ENCODE results near the gene FBXO17. TPM values are rescaled to one million over a fixed set of nuclear protein-coding genes. Genes with fewer than 3 reads are reported as not detected.

FBXO17 gene
- total RNA-seq, 2 donors from 2014 or later = 1.7 to 1.9 TPM

DNA sequence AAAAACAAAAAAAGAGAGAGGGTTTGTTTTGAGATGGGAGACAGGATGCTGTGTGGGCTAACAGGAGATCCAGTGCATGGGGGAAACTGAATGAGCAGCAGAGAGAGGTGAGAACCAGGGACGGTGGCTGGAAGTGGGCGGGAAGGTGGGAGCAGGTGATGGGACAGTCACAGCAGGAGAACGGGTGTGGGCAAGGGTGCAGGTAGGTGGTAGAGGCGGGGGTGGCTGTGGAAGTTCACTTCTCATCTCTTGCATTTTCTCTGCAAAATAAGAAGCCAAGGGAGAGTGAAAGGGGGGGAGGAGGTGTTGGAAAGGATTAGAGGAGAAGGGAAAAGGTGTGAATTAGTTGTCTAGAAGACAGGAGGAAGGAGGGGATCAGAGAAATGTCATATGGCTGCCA is 21.9 kb downstream of the FBXO17 start:
- no peaks in the 10 kb centered on the region for H3K27me3 ChIP-seq
- no peaks in the 10 kb centered on the region for H3K36me3 ChIP-seq
- H3K27ac ChIP-seq = no peak overlapping the region
- TF ChIP-seq, protein P1, sequence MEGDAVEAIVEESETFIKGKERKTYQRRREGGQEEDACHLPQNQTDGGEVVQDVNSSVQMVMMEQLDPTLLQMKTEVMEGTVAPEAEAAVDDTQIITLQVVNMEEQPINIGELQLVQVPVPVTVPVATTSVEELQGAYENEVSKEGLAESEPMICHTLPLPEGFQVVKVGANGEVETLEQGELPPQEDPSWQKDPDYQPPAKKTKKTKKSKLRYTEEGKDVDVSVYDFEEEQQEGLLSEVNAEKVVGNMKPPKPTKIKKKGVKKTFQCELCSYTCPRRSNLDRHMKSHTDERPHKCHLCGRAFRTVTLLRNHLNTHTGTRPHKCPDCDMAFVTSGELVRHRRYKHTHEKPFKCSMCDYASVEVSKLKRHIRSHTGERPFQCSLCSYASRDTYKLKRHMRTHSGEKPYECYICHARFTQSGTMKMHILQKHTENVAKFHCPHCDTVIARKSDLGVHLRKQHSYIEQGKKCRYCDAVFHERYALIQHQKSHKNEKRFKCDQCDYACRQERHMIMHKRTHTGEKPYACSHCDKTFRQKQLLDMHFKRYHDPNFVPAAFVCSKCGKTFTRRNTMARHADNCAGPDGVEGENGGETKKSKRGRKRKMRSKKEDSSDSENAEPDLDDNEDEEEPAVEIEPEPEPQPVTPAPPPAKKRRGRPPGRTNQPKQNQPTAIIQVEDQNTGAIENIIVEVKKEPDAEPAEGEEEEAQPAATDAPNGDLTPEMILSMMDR (IDR thresholded peaks at IDR 0.05) = no peak
- no peaks in the 10 kb centered on the region for H3K9me3 ChIP-seq
- peaks cover 6% of the 10 kb centered on the region for H3K4me1 ChIP-seq
- H3K9ac ChIP-seq (ENCODE audit: low read depth in 2 of 2, low read length in 2 of 2) = no peak overlapping the region
- DNase-seq = no peak
- intact Hi-C loops (cut with DNase I) = loop anchor here (10.0 kb wide), 1 partner anchor 409 kb away; no protein-coding TSS in a partner anchor
- no peak overlapping the region for H3K4me3 ChIP-seq

DNA sequence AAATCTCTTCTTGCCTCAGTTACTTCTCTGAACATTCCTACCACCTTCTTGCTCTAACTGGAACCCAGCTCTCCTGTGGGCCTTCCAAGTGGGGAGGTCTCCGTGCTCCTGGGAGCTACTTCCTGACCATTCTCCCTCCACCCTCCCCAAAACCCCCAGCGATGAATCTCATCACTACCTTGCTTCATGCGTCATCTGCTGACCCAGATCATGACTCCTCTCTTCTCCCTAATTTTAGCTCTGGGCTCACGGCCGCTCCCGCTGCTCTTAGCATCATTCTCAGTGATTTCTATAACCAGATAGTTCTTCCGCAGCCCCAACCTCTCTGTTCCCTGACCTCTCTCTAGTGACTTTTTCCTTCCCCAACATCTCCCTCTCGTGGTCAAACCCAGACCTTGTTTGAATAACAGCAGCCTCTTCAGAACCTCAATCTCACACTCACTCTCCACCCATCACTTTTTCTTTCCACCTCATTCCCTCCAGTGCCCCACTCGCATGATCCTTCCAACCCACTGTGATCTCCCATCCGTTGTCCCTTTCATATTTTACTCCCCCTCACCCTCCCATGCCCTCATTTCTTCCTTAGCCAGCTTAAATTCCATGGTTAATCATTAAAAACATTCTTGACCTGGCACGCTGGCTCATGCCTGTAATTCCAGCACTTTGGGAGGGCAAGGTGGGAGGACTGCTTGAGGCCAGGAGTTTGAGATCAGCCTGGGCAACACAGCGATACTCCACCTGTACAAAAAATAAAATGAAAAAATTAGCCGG is 23.0 kb downstream of the FBXO17 start:
- Histone ChIP-seq H3K27ac (no peak overlapping the region), H3K4me3 (no peak overlapping the region), H3K9ac (ENCODE audit: low read depth in 2 of 2, low read length in 2 of 2) (peak overlapping the region in 1 of 2 donors; percentile 24), H3K9me3 (no peaks in the 10 kb centered on the region), H3K4me1 (peaks cover 6% of the 10 kb centered on the region), H3K36me3 (no peaks in the 10 kb centered on the region), H3K27me3 (no peaks in the 10 kb centered on the region)
- DNase-seq = peak; percentile 52
- intact Hi-C loops (cut with DNase I) = loop anchor here (10.0 kb wide), 1 partner anchor 408 kb away; no protein-coding TSS in a partner anchor
- TF ChIP-seq, protein P1 (IDR thresholded peaks at IDR 0.05) = no peak

DNA sequence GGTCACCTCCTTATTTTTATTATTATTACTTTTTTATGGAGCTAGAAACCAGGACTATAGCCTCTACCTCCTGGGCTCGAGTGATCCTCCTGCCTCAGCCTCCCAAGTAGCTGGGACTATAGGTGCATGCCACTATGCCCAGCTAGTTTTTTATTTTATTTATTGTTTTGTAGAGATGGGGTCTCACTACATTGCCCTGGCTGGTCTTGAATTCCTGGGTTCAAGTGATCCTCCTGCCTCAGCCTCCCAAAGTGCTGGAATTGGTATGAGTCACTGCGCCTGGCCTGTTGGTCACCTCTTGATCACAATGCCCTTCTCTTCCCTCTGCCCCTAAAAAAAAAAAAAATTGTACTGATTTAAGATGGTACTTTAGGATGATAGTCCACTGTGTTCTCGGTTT is 24.4 kb downstream of the FBXO17 start:
- no peaks in the 10 kb centered on the region for H3K9me3 ChIP-seq
- peaks cover 6% of the 10 kb centered on the region for H3K4me1 ChIP-seq
- H3K36me3 ChIP-seq = no peaks in the 10 kb centered on the region
- no peak overlapping the region for H3K27ac ChIP-seq
- TF ChIP-seq, protein P1 (IDR thresholded peaks at IDR 0.05) = no peak
- intact Hi-C loops (cut with DNase I) = loop anchor here (10.0 kb wide), 1 partner anchor 406 kb away; no protein-coding TSS in a partner anchor
- no peak for DNase-seq
- H3K27me3 ChIP-seq = no peaks in the 10 kb centered on the region
- no peak overlapping the region for H3K9ac ChIP-seq (ENCODE audit: low read depth in 2 of 2, low read length in 2 of 2)
- no peak overlapping the region for H3K4me3 ChIP-seq

DNA sequence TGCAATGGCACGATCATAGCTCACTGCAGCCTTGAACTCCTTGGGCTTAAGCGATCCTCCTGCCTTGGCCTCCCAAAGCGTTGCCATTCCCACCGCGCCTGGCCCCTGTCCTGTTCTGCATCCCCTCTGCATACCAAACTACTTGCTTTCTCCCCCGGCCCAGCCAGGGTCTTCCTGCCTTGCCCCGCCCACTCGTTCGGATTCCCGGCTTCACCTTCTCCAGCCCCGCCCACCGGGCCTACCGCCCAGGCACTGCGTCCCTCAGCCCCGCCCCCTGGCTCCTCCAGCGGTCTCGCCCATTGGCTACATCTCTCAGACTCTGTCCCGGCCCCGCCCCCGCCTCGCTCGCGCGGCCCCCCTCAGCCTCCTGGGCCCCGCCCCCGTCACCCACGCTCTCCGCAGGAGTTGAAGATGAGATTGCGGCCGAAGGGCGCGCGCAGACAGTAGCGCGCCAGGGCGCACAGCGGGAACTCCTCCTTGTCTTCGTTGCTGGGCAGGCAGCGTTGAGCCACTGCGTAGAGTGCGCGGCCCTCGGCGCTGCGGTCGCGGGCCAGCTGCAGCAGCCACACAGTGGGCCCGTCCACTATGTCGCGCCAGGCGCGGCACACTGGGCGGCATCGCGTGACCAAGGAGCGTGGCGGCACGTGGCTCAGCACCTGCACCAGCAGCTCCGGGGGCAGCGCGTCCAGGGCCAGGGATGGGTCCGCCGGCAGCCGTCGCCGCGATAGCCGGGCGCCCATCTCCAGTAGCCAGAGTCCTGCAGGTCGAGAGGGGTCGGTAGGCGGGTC is 25.8 kb downstream of the FBXO17 start:
- H3K27ac ChIP-seq = no peak overlapping the region
- intact Hi-C loops (cut with DNase I) = loop anchor here (10.0 kb wide), 1 partner anchor 405 kb away; no protein-coding TSS in a partner anchor
- H3K9ac ChIP-seq (ENCODE audit: low read depth in 2 of 2, low read length in 2 of 2) = no peak overlapping the region
- TF ChIP-seq, protein P1 (IDR thresholded peaks at IDR 0.05) = no peak
- H3K36me3 ChIP-seq = no peaks in the 10 kb centered on the region
- H3K4me3 ChIP-seq = peak overlapping the region; percentile 36
- no peaks in the 10 kb centered on the region for H3K27me3 ChIP-seq
- peak; percentile 85 for DNase-seq
- H3K9me3 ChIP-seq = no peaks in the 10 kb centered on the region
- H3K4me1 ChIP-seq = peaks cover 6% of the 10 kb centered on the region

DNA sequence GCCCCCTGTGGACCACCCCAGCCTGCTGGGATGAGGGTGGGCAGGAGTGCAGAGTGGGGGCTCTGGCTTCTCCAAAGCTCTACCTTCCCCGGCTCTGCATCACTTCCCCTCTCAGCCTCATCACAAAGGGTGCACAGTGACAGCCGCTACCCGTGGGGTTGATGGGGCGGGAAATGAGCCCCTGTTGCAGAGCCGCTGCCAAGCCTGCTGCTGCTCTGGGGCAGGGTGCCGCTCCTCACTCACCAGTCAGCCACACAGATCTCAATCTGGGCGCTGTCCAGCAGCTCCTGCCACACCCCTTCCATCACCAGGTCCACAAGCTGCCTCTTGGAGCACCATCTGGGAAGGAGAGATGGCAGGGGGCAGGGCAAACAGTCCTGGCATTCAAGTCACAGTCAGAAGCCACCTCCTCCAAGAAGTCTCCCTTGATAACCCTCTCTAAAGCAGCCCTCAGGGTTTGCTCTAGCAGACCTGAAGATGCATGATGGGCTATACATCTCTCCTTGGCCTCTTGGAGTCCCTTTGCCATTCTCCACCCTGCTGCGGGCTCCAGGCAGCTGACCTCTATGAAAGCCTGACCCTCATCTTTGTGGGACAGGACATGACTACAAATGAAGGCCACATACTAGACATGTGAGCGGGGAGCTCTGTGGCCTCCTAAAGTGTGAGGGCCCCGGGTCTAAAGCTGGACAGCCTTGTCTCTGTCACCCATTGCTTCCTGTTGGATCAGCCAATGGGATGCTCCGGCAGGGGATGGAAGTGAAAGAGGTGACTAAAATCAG is 29.1 kb downstream of the FBXO17 start:
- TF ChIP-seq, protein P1 (IDR thresholded peaks at IDR 0.05) = no peak
- H3K9me3 ChIP-seq = no peaks in the 10 kb centered on the region
- intact Hi-C loops (cut with DNase I) = no loop called here
- no peak overlapping the region for H3K4me3 ChIP-seq
- H3K27me3 ChIP-seq = no peaks in the 10 kb centered on the region
- no peaks in the 10 kb centered on the region for H3K36me3 ChIP-seq
- no peak overlapping the region for H3K9ac ChIP-seq (ENCODE audit: low read depth in 2 of 2, low read length in 2 of 2)
- H3K4me1 ChIP-seq = peaks cover 6% of the 10 kb centered on the region
- no peak for DNase-seq
- H3K27ac ChIP-seq = no peak overlapping the region

Data from colonic mucosa (tissue), 4 donors.